Measurements from ENCODE around the gene GFI1. TPM values are rescaled to one million over a fixed set of nuclear protein-coding genes. Genes with fewer than 3 reads are reported as not detected.
"Not testable (repeated sequence)": the region's sequence is repeated elsewhere in the genome, so short reads cannot be mapped to it uniquely, and the experiment has no call there.

Gene GFI1
- total RNA-seq, 1 experiment from 2014 or later, result 0.35 TPM

GRCh38 chr1:92439291-92439690 lies 47.4 kb downstream of the GFI1 start:
- Mint-ChIP-seq H3K9me3 (peaks cover 20% of the 10 kb centered on the region), H3K27ac (no peak overlapping the region), H3K4me3 (no peak overlapping the region), H3K27me3 (ENCODE audit: low read depth) (peaks cover 7% of the 10 kb centered on the region; the same call in 1 of the 2 replicates), H3K4me1 (peaks cover 12% of the 10 kb centered on the region), H3K36me3 (peaks cover 9% of the 10 kb centered on the region)
- no peak for DNase-seq (ENCODE audit: low spot score)
- no peak for ATAC-seq
- TF ChIP-seq TEAD4 (CRISPR knock-in tag; IDR thresholded peaks at IDR 0.05), result no peak
- no peak for TF ChIP-seq SOX15 (CRISPR knock-in tag; IDR thresholded peaks at IDR 0.05)
- TF ChIP-seq ZNF219 (CRISPR knock-in tag; IDR thresholded peaks at IDR 0.05; ENCODE audit: borderline replicate concordance), result no peak
- TF ChIP-seq FOXP1 (CRISPR knock-in tag; IDR thresholded peaks at IDR 0.05; ENCODE audit: borderline replicate concordance), result no peak
- no peak for TF ChIP-seq E2F5 (CRISPR knock-in tag; IDR thresholded peaks at IDR 0.05)
- no peak for TF ChIP-seq FOXJ3 (CRISPR knock-in tag; IDR thresholded peaks at IDR 0.05; ENCODE audit: borderline replicate concordance)
- no peak for TF ChIP-seq NFATC4 (CRISPR knock-in tag; IDR thresholded peaks at IDR 0.05)
- no peak for TF ChIP-seq CREB1 (CRISPR knock-in tag; IDR thresholded peaks at IDR 0.05)
- no peak for TF ChIP-seq ESRRA (CRISPR knock-in tag; IDR thresholded peaks at IDR 0.05; ENCODE audit: borderline replicate concordance)
- no peak for TF ChIP-seq GABPB1 (CRISPR knock-in tag; IDR thresholded peaks at IDR 0.05)
- TF ChIP-seq ZNF281 (CRISPR knock-in tag; IDR thresholded peaks at IDR 0.05), result no peak
- ChIA-PET POLR2A (no interaction called here), CTCF (no interaction called here)

GRCh38 chr1:92434572-92434971 lies 52.2 kb downstream of the GFI1 start:
- ATAC-seq; H3K4me3 Mint-ChIP-seq; CTCF ChIA-PET; DNase-seq (ENCODE audit: low spot score); H3K27ac Mint-ChIP-seq; H3K27me3 Mint-ChIP-seq (ENCODE audit: low read depth); H3K4me1 Mint-ChIP-seq; POLR2A ChIA-PET: not testable (repeated sequence)
- peaks cover 30% of the 10 kb centered on the region for H3K9me3 Mint-ChIP-seq
- peaks cover 11% of the 10 kb centered on the region for H3K36me3 Mint-ChIP-seq

GRCh38 chr1:92430030-92430429 lies 56.7 kb downstream of the GFI1 start:
- Mint-ChIP-seq H3K4me3 (no peak overlapping the region), H3K9me3 (peaks cover 10% of the 10 kb centered on the region), H3K27ac (no peak overlapping the region), H3K36me3 (0 out of 2 replicates have a peak, but pooled peaks cover 2% of the 10 kb centered on the region), H3K27me3 (ENCODE audit: low read depth) (peaks cover 4% of the 10 kb centered on the region; the same call in 1 of the 2 replicates), H3K4me1 (peaks cover 13% of the 10 kb centered on the region)
- ATAC-seq (no peak), DNase-seq (ENCODE audit: low spot score) (no peak)
- ChIA-PET POLR2A (no interaction called here), CTCF (no interaction called here)
- TF ChIP-seq ZNF121 (CRISPR knock-in tag; IDR thresholded peaks at IDR 0.05) (no peak), CREB1 (CRISPR knock-in tag; IDR thresholded peaks at IDR 0.05) (no peak), ZNF416 (CRISPR knock-in tag; IDR thresholded peaks at IDR 0.05) (no peak), ZNF138 (CRISPR knock-in tag; conservative IDR thresholded peaks at IDR 0.05) (no peak), PRRX2 (CRISPR knock-in tag; IDR thresholded peaks at IDR 0.05) (no peak), MXD4 (CRISPR knock-in tag; IDR thresholded peaks at IDR 0.05; ENCODE audit: borderline replicate concordance) (no peak), NR3C1 (CRISPR knock-in tag; conservative IDR thresholded peaks at IDR 0.05; ENCODE audit: low read depth) (no peak), TEAD1 (CRISPR knock-in tag; IDR thresholded peaks at IDR 0.05) (no peak), TEAD4 (CRISPR knock-in tag; IDR thresholded peaks at IDR 0.05) (no peak), JAZF1 (CRISPR knock-in tag; IDR thresholded peaks at IDR 0.05) (no peak), AR (CRISPR knock-in tag; IDR thresholded peaks at IDR 0.05) (no peak), PREB (CRISPR knock-in tag; IDR thresholded peaks at IDR 0.05; ENCODE audit: borderline replicate concordance) (no peak), ELF4 (CRISPR knock-in tag; IDR thresholded peaks at IDR 0.05; ENCODE audit: low read depth) (no peak), GTF2I (CRISPR knock-in tag; conservative IDR thresholded peaks at IDR 0.05) (no peak), USF1 (CRISPR knock-in tag; IDR thresholded peaks at IDR 0.05) (no peak), FOXK1 (CRISPR knock-in tag; IDR thresholded peaks at IDR 0.05) (no peak), ZNF423 (CRISPR knock-in tag; IDR thresholded peaks at IDR 0.05) (no peak), HMGA2 (CRISPR knock-in tag; IDR thresholded peaks at IDR 0.05) (no peak)

Measured in WTC11 (cell line).